A549 (cell line): Measurements from ENCODE around the gene TCP11L1.

ENCODE experiments used
- CEBPB ChIP-seq, 2 experiments: fragments of >200 bp in 1 of 2; sonication (Bioruptor Twin) in 1 of 2; formaldehyde crosslinking in 1 of 2; IDR thresholded peaks; 2 replicates each; pipeline ENCODE4 v1.6.1; 2012 to 2016
- ELK1 ChIP-seq: fragments of 150-350 bp; IDR thresholded peaks from 2 replicates; pipeline ENCODE4 v1.6.1; 2014; ENCODE audit warnings: low read depth, mild to moderate bottlenecking, low read length
- JUN ChIP-seq, 2 experiments: fragments of >200 bp; sonication (Bioruptor Twin); formaldehyde crosslinking; IDR thresholded peaks; 2 replicates in 1 of 2; 3 replicates in 1 of 2; pipeline ENCODE4 v1.6.1; 2016 to 2017
- MAFK ChIP-seq: fragments of 450-650 bp; IDR thresholded peaks from 2 replicates; pipeline ENCODE4 v1.6.1; 2014; ENCODE audit not compliant: partially characterized antibody
- PBX3 ChIP-seq: IDR thresholded peaks from 2 replicates; pipeline ENCODE4 v1.6.1; 2012
- POLR2A ChIP-seq: IDR thresholded peaks from 2 replicates; pipeline ENCODE4 v1.6.1; 2012; ENCODE audit warnings: mild to moderate bottlenecking, low read length
- POLR2AphosphoS2 ChIP-seq: conservative IDR thresholded peaks from 2 replicates; pipeline ENCODE4 v1.6.1; 2012; ENCODE audit warnings: low read length, improper control_type of control experiment, inconsistent platforms
- RAD21 ChIP-seq, 2 experiments: fragments of >200 bp in 1 of 2; sonication (Bioruptor Twin) in 1 of 2; formaldehyde crosslinking in 1 of 2; IDR thresholded peaks in 1 of 2; conservative IDR thresholded peaks in 1 of 2; 2 replicates in 1 of 2; 3 replicates in 1 of 2; pipeline ENCODE4 v1.6.1; 2012 to 2018; ENCODE audit warnings: inconsistent platforms in 1 of 2
- RARB ChIP-seq: fragments of 250-450 bp; sonication (Bioruptor Pico); IDR thresholded peaks from 2 replicates; pipeline ENCODE4 v1.8.0; 2021; ENCODE audit warnings: mild to moderate bottlenecking, moderate library complexity
- RFX5 ChIP-seq: fragments of 450-650 bp; IDR thresholded peaks from 2 replicates; pipeline ENCODE4 v1.7.1; 2014; ENCODE audit warnings: antibody characterized with exemption, mild to moderate bottlenecking, moderate library complexity
- SREBF2 ChIP-seq: fragments of 450-650 bp; IDR thresholded peaks from 2 replicates; pipeline ENCODE4 v1.6.1; 2014; ENCODE audit warnings: mild to moderate bottlenecking, moderate library complexity
- TF ChIP-seq, protein P1 (sequence below): fragments of >200 bp; sonication (Bioruptor Twin); formaldehyde crosslinking; IDR thresholded peaks from 3 replicates; pipeline ENCODE4 v1.5.1; 2016
- TF ChIP-seq, protein P2 (sequence below): fragments of 200-600 bp; sonication (generic); IDR thresholded peaks from 2 replicates; pipeline ENCODE4 v1.6.1; 2016; ENCODE audit warnings: antibody characterized with exemption, mild to moderate bottlenecking, moderate library complexity
- TF ChIP-seq, protein P3 (sequence below): fragments of 250-450 bp; sonication (Bioruptor Pico); IDR thresholded peaks from 2 replicates; pipeline ENCODE4 v1.5.0; 2021; ENCODE audit warnings: mild to moderate bottlenecking, moderate library complexity, borderline replicate concordance

DNA sequence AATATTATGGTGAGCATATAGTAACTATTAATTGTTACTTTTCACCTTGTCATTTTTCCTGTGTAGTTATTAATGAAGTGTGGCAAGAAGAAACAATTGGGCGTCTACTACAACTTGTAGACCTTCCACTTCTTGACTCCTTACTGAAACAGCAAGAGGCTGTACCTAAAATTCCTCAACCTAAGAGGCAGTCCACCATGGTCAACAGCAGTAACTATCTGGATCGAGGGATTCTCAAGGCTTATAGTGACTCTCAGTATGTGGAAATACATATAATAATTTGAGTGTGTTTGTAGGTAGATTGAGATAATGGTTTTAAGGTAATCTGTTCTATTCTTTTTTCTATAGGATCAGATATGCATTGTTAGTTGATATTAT lies 10.8 kb upstream of the TCP11L1 start:
- TF ChIP-seq, protein P1, sequence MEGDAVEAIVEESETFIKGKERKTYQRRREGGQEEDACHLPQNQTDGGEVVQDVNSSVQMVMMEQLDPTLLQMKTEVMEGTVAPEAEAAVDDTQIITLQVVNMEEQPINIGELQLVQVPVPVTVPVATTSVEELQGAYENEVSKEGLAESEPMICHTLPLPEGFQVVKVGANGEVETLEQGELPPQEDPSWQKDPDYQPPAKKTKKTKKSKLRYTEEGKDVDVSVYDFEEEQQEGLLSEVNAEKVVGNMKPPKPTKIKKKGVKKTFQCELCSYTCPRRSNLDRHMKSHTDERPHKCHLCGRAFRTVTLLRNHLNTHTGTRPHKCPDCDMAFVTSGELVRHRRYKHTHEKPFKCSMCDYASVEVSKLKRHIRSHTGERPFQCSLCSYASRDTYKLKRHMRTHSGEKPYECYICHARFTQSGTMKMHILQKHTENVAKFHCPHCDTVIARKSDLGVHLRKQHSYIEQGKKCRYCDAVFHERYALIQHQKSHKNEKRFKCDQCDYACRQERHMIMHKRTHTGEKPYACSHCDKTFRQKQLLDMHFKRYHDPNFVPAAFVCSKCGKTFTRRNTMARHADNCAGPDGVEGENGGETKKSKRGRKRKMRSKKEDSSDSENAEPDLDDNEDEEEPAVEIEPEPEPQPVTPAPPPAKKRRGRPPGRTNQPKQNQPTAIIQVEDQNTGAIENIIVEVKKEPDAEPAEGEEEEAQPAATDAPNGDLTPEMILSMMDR: no peak
- TF ChIP-seq, protein P2, sequence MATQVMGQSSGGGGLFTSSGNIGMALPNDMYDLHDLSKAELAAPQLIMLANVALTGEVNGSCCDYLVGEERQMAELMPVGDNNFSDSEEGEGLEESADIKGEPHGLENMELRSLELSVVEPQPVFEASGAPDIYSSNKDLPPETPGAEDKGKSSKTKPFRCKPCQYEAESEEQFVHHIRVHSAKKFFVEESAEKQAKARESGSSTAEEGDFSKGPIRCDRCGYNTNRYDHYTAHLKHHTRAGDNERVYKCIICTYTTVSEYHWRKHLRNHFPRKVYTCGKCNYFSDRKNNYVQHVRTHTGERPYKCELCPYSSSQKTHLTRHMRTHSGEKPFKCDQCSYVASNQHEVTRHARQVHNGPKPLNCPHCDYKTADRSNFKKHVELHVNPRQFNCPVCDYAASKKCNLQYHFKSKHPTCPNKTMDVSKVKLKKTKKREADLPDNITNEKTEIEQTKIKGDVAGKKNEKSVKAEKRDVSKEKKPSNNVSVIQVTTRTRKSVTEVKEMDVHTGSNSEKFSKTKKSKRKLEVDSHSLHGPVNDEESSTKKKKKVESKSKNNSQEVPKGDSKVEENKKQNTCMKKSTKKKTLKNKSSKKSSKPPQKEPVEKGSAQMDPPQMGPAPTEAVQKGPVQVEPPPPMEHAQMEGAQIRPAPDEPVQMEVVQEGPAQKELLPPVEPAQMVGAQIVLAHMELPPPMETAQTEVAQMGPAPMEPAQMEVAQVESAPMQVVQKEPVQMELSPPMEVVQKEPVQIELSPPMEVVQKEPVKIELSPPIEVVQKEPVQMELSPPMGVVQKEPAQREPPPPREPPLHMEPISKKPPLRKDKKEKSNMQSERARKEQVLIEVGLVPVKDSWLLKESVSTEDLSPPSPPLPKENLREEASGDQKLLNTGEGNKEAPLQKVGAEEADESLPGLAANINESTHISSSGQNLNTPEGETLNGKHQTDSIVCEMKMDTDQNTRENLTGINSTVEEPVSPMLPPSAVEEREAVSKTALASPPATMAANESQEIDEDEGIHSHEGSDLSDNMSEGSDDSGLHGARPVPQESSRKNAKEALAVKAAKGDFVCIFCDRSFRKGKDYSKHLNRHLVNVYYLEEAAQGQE: no peak
- TF ChIP-seq PBX3 (no peak), POLR2A (no peak), SREBF2 (no peak), RFX5 (no peak), JUN (IDR thresholded peaks at IDR 0.05) (no peak), POLR2AphosphoS2 (no peak), ELK1 (no peak), RAD21 (conservative IDR thresholded peaks at IDR 0.05 in 1 of 2, IDR thresholded peaks at IDR 0.05 in 1 of 2) (no peak), CEBPB (IDR thresholded peaks at IDR 0.05) (no peak), MAFK (no peak), RARB (CRISPR knock-in tag) (no peak)
- TF ChIP-seq, protein P3, sequence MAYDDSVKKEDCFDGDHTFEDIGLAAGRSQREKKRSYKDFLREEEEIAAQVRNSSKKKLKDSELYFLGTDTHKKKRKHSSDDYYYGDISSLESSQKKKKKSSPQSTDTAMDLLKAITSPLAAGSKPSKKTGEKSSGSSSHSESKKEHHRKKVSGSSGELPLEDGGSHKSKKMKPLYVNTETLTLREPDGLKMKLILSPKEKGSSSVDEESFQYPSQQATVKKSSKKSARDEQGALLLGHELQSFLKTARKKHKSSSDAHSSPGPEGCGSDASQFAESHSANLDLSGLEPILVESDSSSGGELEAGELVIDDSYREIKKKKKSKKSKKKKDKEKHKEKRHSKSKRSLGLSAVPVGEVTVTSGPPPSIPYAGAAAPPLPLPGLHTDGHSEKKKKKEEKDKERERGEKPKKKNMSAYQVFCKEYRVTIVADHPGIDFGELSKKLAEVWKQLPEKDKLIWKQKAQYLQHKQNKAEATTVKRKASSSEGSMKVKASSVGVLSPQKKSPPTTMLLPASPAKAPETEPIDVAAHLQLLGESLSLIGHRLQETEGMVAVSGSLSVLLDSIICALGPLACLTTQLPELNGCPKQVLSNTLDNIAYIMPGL: no peak
